ENCODE data around the gene DCLRE1A. TPM values are rescaled to one million over a fixed set of nuclear protein-coding genes. Genes with fewer than 3 reads are reported as not detected.
"Not testable (repeated sequence)": the region's sequence is repeated elsewhere in the genome, so short reads cannot be mapped to it uniquely, and the experiment has no call there.

The DCLRE1A gene
- total and polyA plus RNA-seq, 2 experiments from 2014 or later, result 6.1 to 13.8 TPM

GRCh38 chr10:113822174-113822573 is 31.7 kb downstream of the DCLRE1A start (continued):
- TF ChIP-seq ETS1 (IDR thresholded peaks at IDR 0.05), result no peak
- no peak for TF ChIP-seq EZH2phosphoT487 (IDR thresholded peaks at IDR 0.05; ENCODE audit: unreplicated experiment)
- TF ChIP-seq, protein P1, sequence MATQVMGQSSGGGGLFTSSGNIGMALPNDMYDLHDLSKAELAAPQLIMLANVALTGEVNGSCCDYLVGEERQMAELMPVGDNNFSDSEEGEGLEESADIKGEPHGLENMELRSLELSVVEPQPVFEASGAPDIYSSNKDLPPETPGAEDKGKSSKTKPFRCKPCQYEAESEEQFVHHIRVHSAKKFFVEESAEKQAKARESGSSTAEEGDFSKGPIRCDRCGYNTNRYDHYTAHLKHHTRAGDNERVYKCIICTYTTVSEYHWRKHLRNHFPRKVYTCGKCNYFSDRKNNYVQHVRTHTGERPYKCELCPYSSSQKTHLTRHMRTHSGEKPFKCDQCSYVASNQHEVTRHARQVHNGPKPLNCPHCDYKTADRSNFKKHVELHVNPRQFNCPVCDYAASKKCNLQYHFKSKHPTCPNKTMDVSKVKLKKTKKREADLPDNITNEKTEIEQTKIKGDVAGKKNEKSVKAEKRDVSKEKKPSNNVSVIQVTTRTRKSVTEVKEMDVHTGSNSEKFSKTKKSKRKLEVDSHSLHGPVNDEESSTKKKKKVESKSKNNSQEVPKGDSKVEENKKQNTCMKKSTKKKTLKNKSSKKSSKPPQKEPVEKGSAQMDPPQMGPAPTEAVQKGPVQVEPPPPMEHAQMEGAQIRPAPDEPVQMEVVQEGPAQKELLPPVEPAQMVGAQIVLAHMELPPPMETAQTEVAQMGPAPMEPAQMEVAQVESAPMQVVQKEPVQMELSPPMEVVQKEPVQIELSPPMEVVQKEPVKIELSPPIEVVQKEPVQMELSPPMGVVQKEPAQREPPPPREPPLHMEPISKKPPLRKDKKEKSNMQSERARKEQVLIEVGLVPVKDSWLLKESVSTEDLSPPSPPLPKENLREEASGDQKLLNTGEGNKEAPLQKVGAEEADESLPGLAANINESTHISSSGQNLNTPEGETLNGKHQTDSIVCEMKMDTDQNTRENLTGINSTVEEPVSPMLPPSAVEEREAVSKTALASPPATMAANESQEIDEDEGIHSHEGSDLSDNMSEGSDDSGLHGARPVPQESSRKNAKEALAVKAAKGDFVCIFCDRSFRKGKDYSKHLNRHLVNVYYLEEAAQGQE (IDR thresholded peaks at IDR 0.05; ENCODE audit: unreplicated experiment), result no peak
- TF ChIP-seq STAT1 (IDR thresholded peaks at IDR 0.05; ENCODE audit: unreplicated experiment), result no peak
- no peak for TF ChIP-seq JUNB (IDR thresholded peaks at IDR 0.05; ENCODE audit: unreplicated experiment)
- no peak for TF ChIP-seq POLR2AphosphoS5 (IDR thresholded peaks at IDR 0.05; ENCODE audit: low read depth)

GRCh38 chr10:113821306-113821705 is 32.6 kb downstream of the DCLRE1A start:
- not testable (repeated sequence) for H3K27me3 ChIP-seq (ENCODE audit: insufficient read depth); H3K9me3 Mint-ChIP-seq; H3K27me3 Mint-ChIP-seq (ENCODE audit: insufficient read depth, low read depth, poor library complexity); H3K36me3 ChIP-seq (ENCODE audit: insufficient read depth); H3K36me3 Mint-ChIP-seq (ENCODE audit: low read depth); H3K79me2 ChIP-seq (replicated peaks; ENCODE audit: insufficient read depth); H3K27ac ChIP-seq (ENCODE audit: low read depth); H3K9me2 ChIP-seq (ENCODE audit: insufficient read depth); H3F3A ChIP-seq (replicated peaks; ENCODE audit: low read depth); H4K20me1 ChIP-seq (replicated peaks; ENCODE audit: insufficient read depth)
- peaks cover 25% of the 10 kb centered on the region for H3K4me1 Mint-ChIP-seq
- Histone ChIP-seq H2AFZ (0 out of 2 replicates have a peak overlapping the region, but pooled peaks have one; percentile 4), H3K4me3 (peak overlapping the region; percentile 13; the same call in 1 of the 2 replicates), H3K4me2 (peak overlapping the region; percentile 55), H3K4me1 (ENCODE audit: insufficient read depth) (peaks cover 24% of the 10 kb centered on the region)
- TF ChIP-seq NANOG (IDR thresholded peaks at IDR 0.05; ENCODE audit: borderline replicate concordance), result peak; percentile 62
- H3K27ac Mint-ChIP-seq, result peak overlapping the region; percentile 82
- H3K4me3 Mint-ChIP-seq, result peak overlapping the region; percentile 43; the same call in 2 of the 3 replicates
- DNase-seq (ENCODE audit: low spot score), result peak; percentile 25
- peak; percentile 74 for ATAC-seq

GRCh38 chr10:113820507-113820906 is 33.4 kb downstream of the DCLRE1A start:
- Mint-ChIP-seq H3K27me3 (ENCODE audit: insufficient read depth, low read depth, poor library complexity) (no peaks in the 10 kb centered on the region), H3K27ac (peak overlapping the region; percentile 8), H3K4me3 (no peak overlapping the region), H3K9me3 (no peaks in the 10 kb centered on the region), H3K36me3 (ENCODE audit: low read depth) (no peaks in the 10 kb centered on the region), H3K4me1 (peaks cover 25% of the 10 kb centered on the region)
- no peaks in the 10 kb centered on the region for H3K9me2 ChIP-seq (ENCODE audit: insufficient read depth)
- no peaks in the 10 kb centered on the region for H3K27me3 ChIP-seq (ENCODE audit: insufficient read depth)
- ATAC-seq (peak; percentile 94), DNase-seq (ENCODE audit: low spot score) (peak; percentile 51)
- no peaks in the 10 kb centered on the region for H3K36me3 ChIP-seq (ENCODE audit: insufficient read depth)
- H2AFZ ChIP-seq, result peak overlapping the region; percentile 81
- no peaks in the 10 kb centered on the region for H3F3A ChIP-seq (replicated peaks; ENCODE audit: low read depth)
- H3K4me1 ChIP-seq (ENCODE audit: insufficient read depth), result peaks cover 24% of the 10 kb centered on the region
- H3K4me3 ChIP-seq, result no peak overlapping the region
- TF ChIP-seq EZH2 (IDR thresholded peaks at IDR 0.05; ENCODE audit: low read depth, unreplicated experiment), result no peak
- no peak for TF ChIP-seq EZH2phosphoT487 (IDR thresholded peaks at IDR 0.05; ENCODE audit: unreplicated experiment)
- TF ChIP-seq, protein P2, sequence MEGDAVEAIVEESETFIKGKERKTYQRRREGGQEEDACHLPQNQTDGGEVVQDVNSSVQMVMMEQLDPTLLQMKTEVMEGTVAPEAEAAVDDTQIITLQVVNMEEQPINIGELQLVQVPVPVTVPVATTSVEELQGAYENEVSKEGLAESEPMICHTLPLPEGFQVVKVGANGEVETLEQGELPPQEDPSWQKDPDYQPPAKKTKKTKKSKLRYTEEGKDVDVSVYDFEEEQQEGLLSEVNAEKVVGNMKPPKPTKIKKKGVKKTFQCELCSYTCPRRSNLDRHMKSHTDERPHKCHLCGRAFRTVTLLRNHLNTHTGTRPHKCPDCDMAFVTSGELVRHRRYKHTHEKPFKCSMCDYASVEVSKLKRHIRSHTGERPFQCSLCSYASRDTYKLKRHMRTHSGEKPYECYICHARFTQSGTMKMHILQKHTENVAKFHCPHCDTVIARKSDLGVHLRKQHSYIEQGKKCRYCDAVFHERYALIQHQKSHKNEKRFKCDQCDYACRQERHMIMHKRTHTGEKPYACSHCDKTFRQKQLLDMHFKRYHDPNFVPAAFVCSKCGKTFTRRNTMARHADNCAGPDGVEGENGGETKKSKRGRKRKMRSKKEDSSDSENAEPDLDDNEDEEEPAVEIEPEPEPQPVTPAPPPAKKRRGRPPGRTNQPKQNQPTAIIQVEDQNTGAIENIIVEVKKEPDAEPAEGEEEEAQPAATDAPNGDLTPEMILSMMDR (conservative IDR thresholded peaks at IDR 0.05; ENCODE audit: low read depth in 2 of 2), result peak; percentile 61 to 65
- no peak overlapping the region for H3K27ac ChIP-seq (ENCODE audit: low read depth)
- peak overlapping the region; percentile 53; the same call in 1 of the 2 replicates for H3K4me2 ChIP-seq
- H3K79me2 ChIP-seq (replicated peaks; ENCODE audit: insufficient read depth), result no peaks in the 10 kb centered on the region
- H4K20me1 ChIP-seq (replicated peaks; ENCODE audit: insufficient read depth), result no peaks in the 10 kb centered on the region

Measured in GM23338 (cell line).